ENCODE data around the gene SCO2.
A peak's percentile ranks its signal among the peaks of the same experiment; 100 is the strongest.

SCO2 gene

DNA sequence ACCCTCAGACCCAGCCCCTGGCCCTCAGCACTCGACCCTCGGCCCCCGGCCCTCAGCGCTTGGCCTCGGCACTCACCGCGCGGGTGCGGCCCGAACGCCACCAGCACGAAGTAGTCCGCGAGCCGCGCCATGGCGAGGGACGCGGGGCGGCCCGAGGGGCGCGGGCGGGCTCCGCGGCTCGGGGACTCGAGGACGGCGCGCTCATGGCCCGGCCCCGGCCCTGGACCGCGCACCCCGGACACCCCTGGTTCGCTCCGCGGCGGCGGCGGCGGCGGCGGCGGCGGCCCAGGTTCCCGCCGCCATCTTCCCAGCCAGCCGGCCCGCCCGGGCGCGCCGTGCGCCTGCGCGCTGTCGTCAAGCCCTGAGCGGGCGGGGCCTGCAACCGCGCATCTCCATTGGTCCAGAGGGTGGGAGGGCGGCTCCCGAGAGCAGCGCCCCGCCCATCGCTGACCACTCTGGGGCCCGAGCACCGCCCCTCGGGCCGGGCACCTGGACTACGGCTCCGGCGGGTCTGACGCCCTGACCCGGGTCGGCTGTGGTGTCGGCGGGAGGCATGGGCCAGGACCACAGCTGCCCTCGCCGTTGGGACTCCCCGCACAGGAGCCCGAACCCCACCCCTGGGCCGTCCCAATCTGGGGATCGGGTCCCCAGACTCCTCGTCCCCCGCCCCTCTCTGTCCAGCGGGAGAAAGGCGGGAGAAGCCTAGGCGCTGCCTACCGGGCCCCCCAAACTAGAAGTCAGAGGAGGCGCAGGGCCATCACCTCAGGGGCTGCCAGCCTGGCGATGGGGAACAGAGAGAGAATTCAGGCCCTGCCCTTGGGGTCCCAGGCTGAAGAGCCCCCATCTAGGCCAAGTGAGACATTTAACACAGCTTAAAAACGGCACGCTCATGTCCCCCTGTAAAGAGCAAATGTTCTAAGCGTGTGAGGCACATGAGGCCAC, 50.4 kb downstream of the SCO2 start, which contains the start of gene SBF1:
TSS of gene SBF1 (minus strand) at position 326 of the 942 bp plus-strand sequence. CDS start at position 131, 195 bp downstream.
- peak; percentile 91 for DNase-seq

- DNase-seq, result peak; percentile 50
Observed at GRCh38 chr22:50473855-50474671, 51.3 kb downstream of the SCO2 start.

Data from activated naive CD4-positive, alpha-beta T cell treated with anti-CD3 and anti-CD28 coated beads, Interleukin-2, amount 50 U/mL, for 16 hours (primary cell).